ENCODE data around the gene DHDH. TPM values are rescaled to one million over a fixed set of nuclear protein-coding genes. Genes with fewer than 3 reads are reported as not detected.
A peak's percentile ranks its signal among the peaks of the same experiment; 100 is the strongest.

DHDH gene
- total and polyA plus RNA-seq, 2 of the 13 experiments (the other 11 are each of a cell fraction or from before 2014, with no cell fraction given), result 0.13 to 0.91 TPM

- TF ChIP-seq RCOR2 (CRISPR knock-in tag; IDR thresholded peaks at IDR 0.05), result no peak
- no peak for TF ChIP-seq ZNF549 (CRISPR knock-in tag; IDR thresholded peaks at IDR 0.05)
- TF ChIP-seq ZHX1 (CRISPR knock-in tag; IDR thresholded peaks at IDR 0.05; ENCODE audit: low read depth), result peak; percentile 97
- 0 out of 2 replicates have a peak, but pooled peaks have one; percentile 62 for TF ChIP-seq EEA1 (CRISPR knock-in tag; IDR thresholded peaks at IDR 0.05; ENCODE audit: borderline replicate concordance)
- TF ChIP-seq AGO1 (IDR thresholded peaks at IDR 0.05; ENCODE audit: low read depth, low read length, poor library complexity, severe bottlenecking), result peak; percentile 29
- peak; percentile 85 for TF ChIP-seq PATZ1 (CRISPR knock-in tag; IDR thresholded peaks at IDR 0.05)
- TF ChIP-seq FOXP1 (IDR thresholded peaks at IDR 0.05), result no peak
- no peak for TF ChIP-seq FOXP1 (CRISPR knock-in tag; IDR thresholded peaks at IDR 0.05)
- TF ChIP-seq ZNF558 (CRISPR knock-in tag; IDR thresholded peaks at IDR 0.05; ENCODE audit: borderline replicate concordance), result no peak
- no peak for TF ChIP-seq ZBTB42 (CRISPR knock-in tag; IDR thresholded peaks at IDR 0.05)
- no peak for TF ChIP-seq MLLT10 (CRISPR knock-in tag; IDR thresholded peaks at IDR 0.05)
- no peak for TF ChIP-seq ZNF224 (CRISPR knock-in tag; IDR thresholded peaks at IDR 0.05)
- no peak for TF ChIP-seq NFATC3 (CRISPR knock-in tag; IDR thresholded peaks at IDR 0.05)
- no peak; the same call in 1 of the 2 replicates for TF ChIP-seq CBX5 (CRISPR knock-in tag; IDR thresholded peaks at IDR 0.05; ENCODE audit: borderline replicate concordance)
- TF ChIP-seq ZNF609 (CRISPR knock-in tag; IDR thresholded peaks at IDR 0.05; ENCODE audit: borderline replicate concordance), result peak; percentile 24; the same call in 1 of the 2 replicates
- TF ChIP-seq ATF5 (CRISPR knock-in tag; IDR thresholded peaks at IDR 0.05; ENCODE audit: low read depth), result no peak
- TF ChIP-seq PHF21A (CRISPR knock-in tag; IDR thresholded peaks at IDR 0.05), result peak; percentile 31; the same call in 1 of the 2 replicates
These were observed 21.3 kb downstream of the DHDH start, which contains the start of gene BAX (continued) for GRCh38 chr19:48954595-48955307.
